ENCODE data around the gene ARHGAP22. TPM values are rescaled to one million over a fixed set of nuclear protein-coding genes. Genes with fewer than 3 reads are reported as not detected.

The ARHGAP22 gene
- total and polyA plus RNA-seq, 2 experiments from 2014 or later = 41.9 to 44.4 TPM

DNA sequence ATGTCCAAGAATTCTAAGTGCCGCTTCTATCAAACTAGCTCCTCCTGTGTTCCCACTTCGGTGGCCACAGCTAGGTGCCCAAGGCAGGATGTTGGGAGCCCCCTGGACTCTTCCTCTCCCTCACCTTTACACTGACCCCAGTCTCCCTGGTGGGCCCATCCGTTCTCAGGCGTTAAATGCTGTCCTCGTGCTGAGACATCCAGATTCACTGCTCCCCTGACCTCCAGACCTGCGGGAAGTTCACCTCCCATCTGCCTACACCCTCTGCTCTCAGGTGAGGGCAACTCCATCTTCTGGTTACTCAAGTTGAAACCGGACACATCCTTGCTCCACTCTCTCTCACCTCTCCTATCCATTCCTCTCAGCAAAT lies 114.3 kb downstream of the ARHGAP22 start:
- Histone ChIP-seq H3K79me2 (ENCODE audit: insufficient read depth) (peaks cover 92% of the 10 kb centered on the region), H3K9me3 (ENCODE audit: low read depth) (no peaks in the 10 kb centered on the region)
- in situ Hi-C loops (cut with MboI) = no loop called here

DNA sequence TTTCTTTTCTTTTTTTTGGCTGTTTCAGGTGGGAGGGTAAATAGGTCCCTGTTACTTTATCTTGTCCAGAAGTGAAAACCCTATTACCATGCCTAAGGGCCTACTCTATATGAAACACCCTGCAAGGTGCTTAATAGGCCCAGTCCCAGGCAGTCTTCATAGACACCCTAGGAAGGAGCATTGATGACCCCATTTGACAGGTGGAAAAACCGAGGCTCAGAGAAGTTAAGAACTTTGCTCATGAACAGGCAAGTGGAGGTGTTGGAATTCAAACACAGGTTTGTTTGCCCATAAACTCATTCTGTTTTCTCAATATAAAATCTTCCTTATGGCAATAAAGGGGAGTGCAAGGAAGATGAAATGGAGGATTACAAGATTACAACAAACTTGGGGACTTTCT lies 115.8 kb downstream of the ARHGAP22 start:
- Histone ChIP-seq H3K79me2 (ENCODE audit: insufficient read depth) (peaks cover 92% of the 10 kb centered on the region), H3K4me3 (no peak overlapping the region), H4K20me1 (ENCODE audit: insufficient read depth) (no peaks in the 10 kb centered on the region; the same call in 1 of the 2 replicates), H3K4me2 (ENCODE audit: unreplicated experiment) (no peak overlapping the region), H2AFZ (no peak overlapping the region), H3K27me3 (replicated peaks; ENCODE audit: insufficient read depth) (no peaks in the 10 kb centered on the region), H3K9ac (no peak overlapping the region), H3F3A (ENCODE audit: insufficient read depth) (0 out of 2 replicates have a peak, but pooled peaks cover 16% of the 10 kb centered on the region), H3K36me3 (ENCODE audit: low read depth) (no peaks in the 10 kb centered on the region; the same call in 1 of the 2 replicates), H3K4me1 (ENCODE audit: insufficient read depth) (no peaks in the 10 kb centered on the region), H3K27ac (no peak overlapping the region), H3K9me3 (ENCODE audit: low read depth) (no peaks in the 10 kb centered on the region), H3K9me2 (ENCODE audit: insufficient read depth) (no peaks in the 10 kb centered on the region)
- no peak for TF ChIP-seq EZH2phosphoT487 (IDR thresholded peaks at IDR 0.05; ENCODE audit: insufficient read depth, low read depth)
- TF ChIP-seq EZH2 (IDR thresholded peaks at IDR 0.05; ENCODE audit: insufficient read depth, poor library complexity, severe bottlenecking) = no peak
- 96 to 100% methylated on average over 1 of the region's 1 CpG for WGBS, 2 experiments (ENCODE audit: low coverage in 1 of 2, low lambda C conversion rate in 2 of 2, missing lambda C conversion rate in 2 of 2)
- in situ Hi-C loops (cut with MboI) = no loop called here
- no peak for DNase-seq

More for the DNA sequence above, 114.3 kb downstream of the ARHGAP22 start:
- Histone ChIP-seq H3K36me3 (ENCODE audit: low read depth) (no peaks in the 10 kb centered on the region), H3F3A (ENCODE audit: insufficient read depth) (0 out of 2 replicates have a peak, but pooled peaks cover 4% of the 10 kb centered on the region), H4K20me1 (ENCODE audit: insufficient read depth) (no peaks in the 10 kb centered on the region; the same call in 1 of the 2 replicates), H3K4me2 (ENCODE audit: unreplicated experiment) (no peak overlapping the region), H3K4me1 (ENCODE audit: insufficient read depth) (no peaks in the 10 kb centered on the region; the same call in 1 of the 2 replicates), H3K27me3 (replicated peaks; ENCODE audit: insufficient read depth) (no peaks in the 10 kb centered on the region), H3K4me3 (no peak overlapping the region), H2AFZ (no peak overlapping the region), H3K9ac (no peak overlapping the region), H3K9me2 (ENCODE audit: insufficient read depth) (no peaks in the 10 kb centered on the region), H3K27ac (no peak overlapping the region)
- 87 to 89% methylated on average over 7 of the region's 7 CpGs for WGBS, 2 experiments (ENCODE audit: low coverage in 1 of 2, low lambda C conversion rate in 2 of 2, missing lambda C conversion rate in 2 of 2)
- no peak for TF ChIP-seq EZH2phosphoT487 (IDR thresholded peaks at IDR 0.05; ENCODE audit: insufficient read depth, low read depth)
- TF ChIP-seq EZH2 (IDR thresholded peaks at IDR 0.05; ENCODE audit: insufficient read depth, poor library complexity, severe bottlenecking) = no peak
- no peak for DNase-seq

DNA sequence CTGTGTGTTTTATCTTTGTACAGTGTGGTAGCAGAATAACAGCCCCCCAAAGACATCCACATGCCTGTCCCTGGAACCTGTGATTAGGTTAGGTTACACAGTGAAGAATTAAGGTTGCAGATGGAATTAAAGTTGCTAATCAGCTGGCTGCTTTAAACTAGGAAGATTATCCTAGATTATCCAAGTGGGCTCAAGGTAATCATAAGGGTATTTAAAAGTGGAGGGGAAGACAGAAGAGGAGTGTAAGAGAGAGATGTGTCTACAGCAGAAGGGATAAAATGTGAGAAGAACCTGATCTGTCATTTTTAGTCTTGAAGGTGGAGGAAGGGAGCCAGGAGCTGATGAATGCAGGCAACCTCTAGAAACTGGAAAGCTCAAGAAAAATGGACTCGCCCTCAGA lies 117.6 kb downstream of the ARHGAP22 start:
- no peak overlapping the region for H3K4me2 ChIP-seq (ENCODE audit: unreplicated experiment)
- H3K4me3 ChIP-seq = no peak overlapping the region
- TF ChIP-seq EZH2phosphoT487 (IDR thresholded peaks at IDR 0.05; ENCODE audit: insufficient read depth, low read depth) (no peak), EZH2 (IDR thresholded peaks at IDR 0.05; ENCODE audit: insufficient read depth, poor library complexity, severe bottlenecking) (no peak)
- H3K9me2 ChIP-seq (ENCODE audit: insufficient read depth) = no peaks in the 10 kb centered on the region
- H3K27ac ChIP-seq = no peak overlapping the region
- H2AFZ ChIP-seq = no peak overlapping the region
- H3K9ac ChIP-seq = no peak overlapping the region
- H4K20me1 ChIP-seq (ENCODE audit: insufficient read depth) = peaks cover 4% of the 10 kb centered on the region; the same call in 1 of the 2 replicates
- no peak for DNase-seq
- no peaks in the 10 kb centered on the region; the same call in 1 of the 2 replicates for H3K36me3 ChIP-seq (ENCODE audit: low read depth)
- H3K9me3 ChIP-seq (ENCODE audit: low read depth) = no peaks in the 10 kb centered on the region
- in situ Hi-C loops (cut with MboI) = no loop called here
- no peaks in the 10 kb centered on the region for H3K4me1 ChIP-seq (ENCODE audit: insufficient read depth)
- H3K27me3 ChIP-seq (replicated peaks; ENCODE audit: insufficient read depth) = no peaks in the 10 kb centered on the region
- WGBS, 2 experiments (ENCODE audit: low coverage in 1 of 2, low lambda C conversion rate in 2 of 2, missing lambda C conversion rate in 2 of 2) = 100% methylated on average over 1 of the region's 1 CpG
- H3F3A ChIP-seq (ENCODE audit: insufficient read depth) = 0 out of 2 replicates have a peak, but pooled peaks cover 16% of the 10 kb centered on the region
- peaks cover 91% of the 10 kb centered on the region for H3K79me2 ChIP-seq (ENCODE audit: insufficient read depth)

DNA sequence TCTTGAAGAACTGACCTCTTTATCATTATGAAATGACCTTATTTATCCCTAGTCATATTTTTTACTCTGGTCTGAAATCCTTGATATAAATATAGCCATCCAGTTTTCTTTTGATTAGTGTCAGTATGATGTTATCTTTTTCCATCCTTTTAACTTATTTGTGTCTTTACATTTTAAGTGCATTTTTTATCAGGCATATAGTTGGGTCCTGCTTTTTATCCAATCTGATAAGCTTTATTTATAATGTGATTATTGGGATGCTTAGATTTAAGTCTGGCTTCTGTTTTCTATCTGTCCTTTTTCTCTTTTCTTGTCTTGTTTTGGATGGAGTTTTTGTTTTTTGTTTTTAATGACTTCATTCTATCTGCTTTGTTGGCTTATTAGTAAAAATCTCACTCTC lies 119.2 kb downstream of the ARHGAP22 start:
- Histone ChIP-seq H3F3A (ENCODE audit: insufficient read depth) (0 out of 2 replicates have a peak, but pooled peaks cover 16% of the 10 kb centered on the region), H3K79me2 (ENCODE audit: insufficient read depth) (peaks cover 81% of the 10 kb centered on the region), H3K9me2 (ENCODE audit: insufficient read depth) (no peaks in the 10 kb centered on the region), H3K9me3 (ENCODE audit: low read depth) (no peaks in the 10 kb centered on the region), H3K9ac (no peak overlapping the region), H4K20me1 (ENCODE audit: insufficient read depth) (peaks cover 4% of the 10 kb centered on the region; the same call in 1 of the 2 replicates), H3K4me2 (ENCODE audit: unreplicated experiment) (no peak overlapping the region), H2AFZ (no peak overlapping the region), H3K36me3 (ENCODE audit: low read depth) (no peaks in the 10 kb centered on the region; the same call in 1 of the 2 replicates), H3K27ac (no peak overlapping the region), H3K27me3 (replicated peaks; ENCODE audit: insufficient read depth) (no peaks in the 10 kb centered on the region), H3K4me3 (no peak overlapping the region), H3K4me1 (ENCODE audit: insufficient read depth) (no peaks in the 10 kb centered on the region)
- in situ Hi-C loops (cut with MboI) = no loop called here
- TF ChIP-seq EZH2phosphoT487 (IDR thresholded peaks at IDR 0.05; ENCODE audit: insufficient read depth, low read depth) (no peak), EZH2 (IDR thresholded peaks at IDR 0.05; ENCODE audit: insufficient read depth, poor library complexity, severe bottlenecking) (no peak)
- no peak for DNase-seq
